Endothelial cell of umbilical vein (primary cell): ENCODE measurements around the gene C22orf39.

Source experiments
- EZH2 ChIP-seq: IDR thresholded peaks from 2 replicates; pipeline ENCODE4 v1.6.1; 2012; ENCODE audit warnings: borderline replicate concordance, low read depth, mild to moderate bottlenecking, moderate library complexity, low read length, inconsistent platforms; ENCODE audit not compliant: severe bottlenecking
- POLR2A ChIP-seq: IDR thresholded peaks from 2 replicates; pipeline ENCODE4 v1.6.1; 2012; ENCODE audit warnings: low read depth, mild to moderate bottlenecking, control low read depth, low read length
- POLR2AphosphoS5 ChIP-seq: IDR thresholded peaks from 2 replicates; pipeline ENCODE4 v1.6.1; 2012; ENCODE audit warnings: low read depth, mild to moderate bottlenecking, control low read depth, low read length, moderate library complexity; ENCODE audit not compliant: insufficient read depth
- TF ChIP-seq, protein P1 (sequence below), 2 donors: IDR thresholded peaks; 1 replicate in 1 of 2; 2 replicates in 1 of 2; pipeline ENCODE4 v1.5.1; 2011; ENCODE audit warnings: low read length in 2 of 2, mild to moderate bottlenecking in 2 of 2, moderate library complexity in 2 of 2, control low read depth in 1 of 2, inconsistent platforms in 1 of 2, low read depth in 1 of 2; ENCODE audit not compliant: insufficient read depth in 1 of 2; ENCODE audit errors: extremely low read depth in 1 of 2

DNA sequence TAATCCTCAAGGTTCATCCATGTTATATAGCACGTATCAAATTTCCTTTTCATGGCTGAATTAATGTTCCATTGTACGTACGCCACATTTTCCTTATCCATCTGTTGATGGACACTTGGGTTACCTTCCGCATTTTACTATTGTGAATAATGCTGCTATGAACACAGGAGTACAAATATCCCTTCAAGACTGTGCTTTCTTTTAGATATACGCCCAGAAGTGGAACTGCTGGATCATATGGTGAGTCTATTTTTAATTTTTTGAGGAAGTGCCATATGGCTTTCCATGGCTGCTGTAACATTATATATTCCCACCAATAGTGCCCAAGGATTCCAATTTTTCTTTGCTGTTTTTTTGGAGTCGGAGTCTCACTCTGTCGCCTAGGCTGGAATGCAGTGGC lies 9.2 kb downstream of the C22orf39 start:
- TF ChIP-seq, protein P1, sequence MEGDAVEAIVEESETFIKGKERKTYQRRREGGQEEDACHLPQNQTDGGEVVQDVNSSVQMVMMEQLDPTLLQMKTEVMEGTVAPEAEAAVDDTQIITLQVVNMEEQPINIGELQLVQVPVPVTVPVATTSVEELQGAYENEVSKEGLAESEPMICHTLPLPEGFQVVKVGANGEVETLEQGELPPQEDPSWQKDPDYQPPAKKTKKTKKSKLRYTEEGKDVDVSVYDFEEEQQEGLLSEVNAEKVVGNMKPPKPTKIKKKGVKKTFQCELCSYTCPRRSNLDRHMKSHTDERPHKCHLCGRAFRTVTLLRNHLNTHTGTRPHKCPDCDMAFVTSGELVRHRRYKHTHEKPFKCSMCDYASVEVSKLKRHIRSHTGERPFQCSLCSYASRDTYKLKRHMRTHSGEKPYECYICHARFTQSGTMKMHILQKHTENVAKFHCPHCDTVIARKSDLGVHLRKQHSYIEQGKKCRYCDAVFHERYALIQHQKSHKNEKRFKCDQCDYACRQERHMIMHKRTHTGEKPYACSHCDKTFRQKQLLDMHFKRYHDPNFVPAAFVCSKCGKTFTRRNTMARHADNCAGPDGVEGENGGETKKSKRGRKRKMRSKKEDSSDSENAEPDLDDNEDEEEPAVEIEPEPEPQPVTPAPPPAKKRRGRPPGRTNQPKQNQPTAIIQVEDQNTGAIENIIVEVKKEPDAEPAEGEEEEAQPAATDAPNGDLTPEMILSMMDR (IDR thresholded peaks at IDR 0.05; ENCODE audit: extremely low read depth in 1 of 2, insufficient read depth in 1 of 2, low read depth in 1 of 2, low read length in 2 of 2): no peak
- TF ChIP-seq EZH2 (no peak), POLR2AphosphoS5 (no peak), POLR2A (no peak)
